Left lobe of liver (tissue), 2 donors: ENCODE results near the gene MYH13. TPM values are rescaled to one million over a fixed set of nuclear protein-coding genes. Genes with fewer than 3 reads are reported as not detected.

Experiments
- ATAC-seq: fragments of 200-7000 bp; cut with Tn5 transposase; one replicate; pipeline ENCODE4 v1.9.1; 2020; ENCODE audit warnings: mild to moderate bottlenecking, moderate library complexity
- DNase-seq: peaks from one replicate; pipeline ENCODE4 v3.0.0-alpha.2; 2020; ENCODE audit warnings: low spot score
- total RNA-seq: library from RNA; stranded (reverse); gene quantifications from one replicate; pipeline ENCODE4 v1.2.1, GENCODE V29; 2021
- donor health status: DM: no; HTN: no; CAD: no; lungs with moderate emphysema.
- donor health status: DM: no; HTN: yes; CAD: no.

Gene MYH13
- total RNA-seq = not detected

- DNase-seq (no peak), ATAC-seq (no peak)
Measured at GRCh38 chr17:10372906-10373305, at the start of gene MYH13. Gene MYH13, minus strand, starts transcription at chr17:10373006. Its CDS starts 8,476 bp downstream, at chr17:10364530.

GRCh38 chr17:10421900-10422542 is 49.2 kb upstream of the MYH13 start, which contains the start of gene MYH8:
Gene MYH8, minus strand, starts transcription at chr17:10421950. Its CDS starts 1,723 bp downstream, at chr17:10420227.
- DNase-seq (no peak), ATAC-seq (no peak)

GRCh38 chr17:10421211-10421610 is 48.4 kb upstream of the MYH13 start:
- ATAC-seq (no peak), DNase-seq (no peak)

GRCh38 chr17:10420811-10421210 is 48.0 kb upstream of the MYH13 start:
- ATAC-seq = no peak
- DNase-seq = no peak

GRCh38 chr17:10417431-10417830 is 44.6 kb upstream of the MYH13 start:
- no peak for DNase-seq
- ATAC-seq = no peak

- ATAC-seq (no peak), DNase-seq (no peak)
Measured at GRCh38 chr17:10415161-10415560, 42.4 kb upstream of the MYH13 start.

- no peak for DNase-seq
- no peak for ATAC-seq
Measured at GRCh38 chr17:10403589-10403988, 30.8 kb upstream of the MYH13 start.

GRCh38 chr17:10398352-10398751 is 25.5 kb upstream of the MYH13 start:
- DNase-seq (no peak), ATAC-seq (no peak)

GRCh38 chr17:10396524-10397163 is 23.8 kb upstream of the MYH13 start:
- ATAC-seq = no peak
- DNase-seq = no peak

GRCh38 chr17:10394201-10394887 is 21.5 kb upstream of the MYH13 start:
- DNase-seq (no peak), ATAC-seq (no peak)

GRCh38 chr17:10392880-10393279 is 20.1 kb upstream of the MYH13 start:
- ATAC-seq (no peak), DNase-seq (no peak)

GRCh38 chr17:10385871-10386270 is 13.1 kb upstream of the MYH13 start:
- no peak for DNase-seq
- no peak for ATAC-seq

GRCh38 chr17:10384175-10384574 is 11.4 kb upstream of the MYH13 start:
- no peak for DNase-seq
- no peak for ATAC-seq

- ATAC-seq = no peak
- no peak for DNase-seq
Measured at GRCh38 chr17:10380631-10381408, 8.0 kb upstream of the MYH13 start.

GRCh38 chr17:10370016-10370608 is 2.7 kb downstream of the MYH13 start:
- DNase-seq = no peak
- no peak for ATAC-seq

- no peak for DNase-seq
Measured at GRCh38 chr17:10369239-10369638, 3.6 kb downstream of the MYH13 start.

GRCh38 chr17:10368561-10368960 is 4.2 kb downstream of the MYH13 start:
- DNase-seq = no peak
- ATAC-seq = no peak

More at GRCh38 chr17:10369239-10369638, 3.6 kb downstream of the MYH13 start:
- ATAC-seq = no peak

- no peak for ATAC-seq
- no peak for DNase-seq
Measured at GRCh38 chr17:10360578-10360977, 12.2 kb downstream of the MYH13 start.

- DNase-seq (no peak), ATAC-seq (peak; percentile 52)
Measured at GRCh38 chr17:10357768-10358167, 15.0 kb downstream of the MYH13 start.

GRCh38 chr17:10354651-10355050 is 18.2 kb downstream of the MYH13 start:
- no peak for DNase-seq

GRCh38 chr17:10352893-10353292 is 19.9 kb downstream of the MYH13 start:
- DNase-seq (no peak), ATAC-seq (no peak)

More at GRCh38 chr17:10354651-10355050, 18.2 kb downstream of the MYH13 start:
- ATAC-seq = no peak
